Measurements from ENCODE around the gene HEG1. TPM values are rescaled to one million over a fixed set of nuclear protein-coding genes. Genes with fewer than 3 reads are reported as not detected.

HEG1 gene
- polyA plus RNA-seq, 3 donors = 0.28 to 4.2 (median 0.69) TPM

GRCh38 chr3:124981472-124981871, 74.3 kb downstream of the HEG1 start:
- H3K36me3 Mint-ChIP-seq = peaks cover 8 to 18% of the 10 kb centered on the region in 2 donors
- H3K4me1 ChIP-seq (ENCODE audit: control insufficient read depth in 1 of 2, insufficient read depth in 2 of 2, low read length in 2 of 2) = peaks cover 39% of the 10 kb centered on the region in 2 donors
- no peaks in the 10 kb centered on the region for H3K9me3 ChIP-seq (replicated peaks in 1 of 2; ENCODE audit: control insufficient read depth in 1 of 2, insufficient read depth in 1 of 2, low read length in 2 of 2)
- no peak overlapping the region for H3K27ac ChIP-seq (ENCODE audit: low read depth in 1 of 2, low read length in 2 of 2)
- H3K27me3 ChIP-seq (ENCODE audit: control insufficient read depth in 2 of 2, insufficient read depth in 2 of 2, low read length in 2 of 2) = no peaks in the 10 kb centered on the region
- H3K27ac Mint-ChIP-seq = no peak overlapping the region
- H3K79me2 ChIP-seq (ENCODE audit: insufficient read depth, low read length) = no peaks in the 10 kb centered on the region
- intact Hi-C loops (cut with micrococcal nuclease) = no loop called here
- no peak overlapping the region for H3K4me2 ChIP-seq (replicated peaks; ENCODE audit: extremely low read depth, low read length, poor library complexity, severe bottlenecking)
- peaks cover 40% of the 10 kb centered on the region for H3K4me1 Mint-ChIP-seq
- H2AFZ ChIP-seq (ENCODE audit: insufficient read depth, low read depth, low read length, poor library complexity, severe bottlenecking) = no peak overlapping the region
- no peaks in the 10 kb centered on the region for H4K20me1 ChIP-seq (ENCODE audit: insufficient read depth, low read length)
- no peak for DNase-seq
- H3K9me3 Mint-ChIP-seq = peaks cover 0 to 8% (median 1%) of the 10 kb centered on the region in 7 donors
- H3K4me3 ChIP-seq (replicated peaks in 1 of 3; ENCODE audit: low read depth in 2 of 3, low read length in 3 of 3) = no peak overlapping the region
- H3K36me3 ChIP-seq (replicated peaks in 1 of 2; ENCODE audit: control insufficient read depth in 1 of 2, insufficient read depth in 2 of 2, low read length in 2 of 2) = no peaks in the 10 kb centered on the region
- TF ChIP-seq CTCF (IDR thresholded peaks at IDR 0.05) = no peak
- H3K4me3 Mint-ChIP-seq = no peak overlapping the region
- H3K9ac ChIP-seq (ENCODE audit: insufficient read depth, low read length, poor library complexity, severe bottlenecking) = no peak overlapping the region
- 89% methylated on average over 4 of the region's 5 CpGs for WGBS (ENCODE audit: insufficient coverage)
- no peaks in the 10 kb centered on the region for H3K27me3 Mint-ChIP-seq (ENCODE audit: low read depth in 3 of 3)

DNA sequence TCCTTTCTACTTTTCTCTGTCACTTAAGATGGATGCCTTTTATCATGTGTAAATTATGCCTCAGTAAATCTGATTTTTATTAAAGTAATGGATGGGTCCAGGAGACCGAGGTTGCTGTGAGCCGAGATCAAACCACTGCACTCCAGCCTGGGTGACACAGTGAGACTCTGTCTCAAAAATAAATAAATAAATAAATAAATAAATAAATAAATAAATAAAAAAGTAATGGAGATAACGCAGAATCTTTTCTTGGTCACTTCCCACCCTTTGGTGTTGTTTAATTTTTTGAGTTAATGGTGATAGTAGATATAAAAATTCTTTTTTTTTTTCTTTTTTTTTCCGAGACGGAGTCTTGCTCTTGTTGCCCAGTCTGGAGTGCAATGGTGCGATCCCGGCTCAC, 77.2 kb downstream of the HEG1 start:
- H3K79me2 ChIP-seq (ENCODE audit: insufficient read depth, low read length) = no peaks in the 10 kb centered on the region
- TF ChIP-seq CTCF (IDR thresholded peaks at IDR 0.05) = no peak
- H3K36me3 ChIP-seq (replicated peaks in 1 of 2; ENCODE audit: control insufficient read depth in 1 of 2, insufficient read depth in 2 of 2, low read length in 2 of 2) = no peaks in the 10 kb centered on the region
- no peaks in the 10 kb centered on the region for H4K20me1 ChIP-seq (ENCODE audit: insufficient read depth, low read length)
- DNase-seq = no peak
- peaks cover 9 to 16% of the 10 kb centered on the region in 2 donors for H3K36me3 Mint-ChIP-seq
- no peak overlapping the region for H3K27ac Mint-ChIP-seq
- WGBS (ENCODE audit: insufficient coverage) = 100% methylated on average over 3 of the region's 7 CpGs
- peaks cover 10 to 11% of the 10 kb centered on the region in 2 donors for H3K4me1 ChIP-seq (ENCODE audit: control insufficient read depth in 1 of 2, insufficient read depth in 2 of 2, low read length in 2 of 2)
- no peaks in the 10 kb centered on the region for H3K27me3 ChIP-seq (ENCODE audit: control insufficient read depth in 2 of 2, insufficient read depth in 2 of 2, low read length in 2 of 2)
- H3K27me3 Mint-ChIP-seq (ENCODE audit: low read depth in 3 of 3) = peaks cover 0 to 3% (median 0%) of the 10 kb centered on the region in 3 donors
- H3K4me3 Mint-ChIP-seq = no peak overlapping the region
- no peak overlapping the region for H2AFZ ChIP-seq (ENCODE audit: insufficient read depth, low read depth, low read length, poor library complexity, severe bottlenecking)
- no peak overlapping the region for H3K9ac ChIP-seq (ENCODE audit: insufficient read depth, low read length, poor library complexity, severe bottlenecking)
- H3K27ac ChIP-seq (ENCODE audit: low read depth in 1 of 2, low read length in 2 of 2) = no peak overlapping the region
- H3K4me1 Mint-ChIP-seq = peaks cover 13% of the 10 kb centered on the region
- intact Hi-C loops (cut with micrococcal nuclease) = no loop called here
- H3K9me3 ChIP-seq (replicated peaks in 1 of 2; ENCODE audit: control insufficient read depth in 1 of 2, insufficient read depth in 1 of 2, low read length in 2 of 2) = no peaks in the 10 kb centered on the region
- H3K9me3 Mint-ChIP-seq = peaks cover 0 to 8% (median 1%) of the 10 kb centered on the region in 7 donors
- no peak overlapping the region for H3K4me2 ChIP-seq (replicated peaks; ENCODE audit: extremely low read depth, low read length, poor library complexity, severe bottlenecking)
- H3K4me3 ChIP-seq (replicated peaks in 1 of 3; ENCODE audit: low read depth in 2 of 3, low read length in 3 of 3) = no peak overlapping the region

All from CD14-positive monocyte (primary cell).